ENCODE results near the gene WDR81.

DNA sequence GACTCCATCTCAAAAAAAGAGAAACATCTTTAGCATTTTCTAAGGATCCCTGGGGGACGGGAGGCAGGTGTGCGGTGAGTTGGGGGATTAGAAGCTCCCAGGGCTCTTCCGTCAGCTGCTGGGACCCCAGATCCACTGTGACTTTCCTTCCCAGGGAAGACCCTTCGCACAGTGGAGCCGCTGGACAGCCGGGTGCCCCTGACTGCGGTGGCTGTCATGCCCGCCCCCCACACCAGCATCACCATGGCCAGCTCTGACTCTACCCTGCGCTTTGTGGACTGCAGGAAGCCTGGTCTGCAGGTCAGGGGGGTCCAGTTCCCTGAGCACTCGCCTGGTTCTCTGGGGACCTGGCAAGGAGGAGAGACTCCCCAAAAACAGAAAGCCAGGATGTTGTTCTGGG, 10.9 kb downstream of the WDR81 start:
- no peak for TF ChIP-seq HDGF (IDR thresholded peaks at IDR 0.05; ENCODE audit: borderline replicate concordance)
- TF ChIP-seq CTBP1 (IDR thresholded peaks at IDR 0.05; ENCODE audit: borderline replicate concordance), result no peak
- no peak for TF ChIP-seq TARDBP (IDR thresholded peaks at IDR 0.05)
- no peak for TF ChIP-seq BHLHE40 (IDR thresholded peaks at IDR 0.05; ENCODE audit: borderline replicate concordance)
- TF ChIP-seq ARNT (IDR thresholded peaks at IDR 0.05), result no peak
- TF ChIP-seq FOXK2 (IDR thresholded peaks at IDR 0.05), result no peak
- TF ChIP-seq FOXA1 (IDR thresholded peaks at IDR 0.05), result no peak
- no peak for TF ChIP-seq FOXM1 (IDR thresholded peaks at IDR 0.05; ENCODE audit: borderline replicate concordance)
- no peak for TF ChIP-seq SP1 (IDR thresholded peaks at IDR 0.05)
- no peak for TF ChIP-seq ELF4 (IDR thresholded peaks at IDR 0.05)
